HPDE6-E6E7 (cell line): Measurements from ENCODE around the gene CGB3.
"Not testable (repeated sequence)": the region's sequence is repeated elsewhere in the genome, so short reads cannot be mapped to it uniquely, and the experiment has no call there.

ENCODE experiments used
- DNase-seq: peaks from one replicate; pipeline ENCODE4 v3.0.0; 2011; ENCODE audit warnings: missing footprints; ENCODE audit errors: extremely low spot score

Gene CGB3

GRCh38 chr19:49024233-49024632 lies at the start of gene CGB3:
Gene CGB3 (minus strand): TSS chr19:49024333. CDS start chr19:49023971, 362 bp downstream.
- DNase-seq: not testable (repeated sequence)

GRCh38 chr19:49071860-49072547 lies 47.9 kb upstream of the CGB3 start:
- no peak for DNase-seq

- no peak for DNase-seq
Measured at GRCh38 chr19:49070416-49070815, 46.3 kb upstream of the CGB3 start.

GRCh38 chr19:49069026-49069425 lies 44.9 kb upstream of the CGB3 start:
- DNase-seq: no peak

GRCh38 chr19:49067554-49067953 lies 43.4 kb upstream of the CGB3 start:
- DNase-seq: no peak

- no peak for DNase-seq
Measured at GRCh38 chr19:49065905-49066512, 41.9 kb upstream of the CGB3 start.

- DNase-seq: peak; percentile 85
Measured at GRCh38 chr19:49064768-49065611, 40.9 kb upstream of the CGB3 start, which contains the start of gene NTF4. Gene NTF4 (minus strand): TSS chr19:49064818. CDS start chr19:49061997, 2,821 bp downstream.

GRCh38 chr19:49064029-49064629 lies 40.0 kb upstream of the CGB3 start:
- DNase-seq: peak; percentile 84

- DNase-seq: no peak
Measured at GRCh38 chr19:49061445-49061844, 37.3 kb upstream of the CGB3 start.

- DNase-seq: no peak
Measured at GRCh38 chr19:49061000-49061399, 36.9 kb upstream of the CGB3 start.

GRCh38 chr19:49059053-49059452 lies 34.9 kb upstream of the CGB3 start:
- DNase-seq: no peak

- no peak for DNase-seq
Measured at GRCh38 chr19:49058562-49058961, 34.4 kb upstream of the CGB3 start.

GRCh38 chr19:49057636-49058234 lies 33.6 kb upstream of the CGB3 start, which contains the start of gene CGB7:
Gene CGB7 (minus strand): TSS chr19:49057749. CDS start chr19:49055375, 2,374 bp downstream.
- DNase-seq: peak; percentile 74

- not testable (repeated sequence) for DNase-seq
Measured at GRCh38 chr19:49056902-49057596, 32.9 kb upstream of the CGB3 start.

- peak; percentile 63 for DNase-seq
Measured at GRCh38 chr19:49056101-49056901, 32.2 kb upstream of the CGB3 start.

- DNase-seq: peak; percentile 71
Measured at GRCh38 chr19:49050376-49051033, 26.4 kb upstream of the CGB3 start.

GRCh38 chr19:49049834-49050233 lies 25.7 kb upstream of the CGB3 start:
- not testable (repeated sequence) for DNase-seq

GRCh38 chr19:49049011-49049410 lies 24.9 kb upstream of the CGB3 start, which contains the start of gene CGB8:
Gene CGB8 (minus strand): TSS chr19:49049111. CDS start chr19:49048739, 372 bp downstream.
- not testable (repeated sequence) for DNase-seq

- not testable (repeated sequence) for DNase-seq
Measured at GRCh38 chr19:49043548-49043947, 19.4 kb upstream of the CGB3 start, which contains the start of gene CGB5. Gene CGB5 (plus strand): TSS chr19:49043848. CDS start chr19:49044210, 362 bp downstream.
